GM21390 (cell line): ENCODE measurements around the gene RNF220.
"Not testable (repeated sequence)": the region's sequence is repeated elsewhere in the genome, so short reads cannot be mapped to it uniquely, and the experiment has no call there.

Source experiments
- ATAC-seq: cut with Tn5 transposase; IDR thresholded peaks from one replicate; pipeline ENCODE4 v1.9.1; 2021; ENCODE audit not compliant: unreplicated experiment

RNF220 gene

DNA sequence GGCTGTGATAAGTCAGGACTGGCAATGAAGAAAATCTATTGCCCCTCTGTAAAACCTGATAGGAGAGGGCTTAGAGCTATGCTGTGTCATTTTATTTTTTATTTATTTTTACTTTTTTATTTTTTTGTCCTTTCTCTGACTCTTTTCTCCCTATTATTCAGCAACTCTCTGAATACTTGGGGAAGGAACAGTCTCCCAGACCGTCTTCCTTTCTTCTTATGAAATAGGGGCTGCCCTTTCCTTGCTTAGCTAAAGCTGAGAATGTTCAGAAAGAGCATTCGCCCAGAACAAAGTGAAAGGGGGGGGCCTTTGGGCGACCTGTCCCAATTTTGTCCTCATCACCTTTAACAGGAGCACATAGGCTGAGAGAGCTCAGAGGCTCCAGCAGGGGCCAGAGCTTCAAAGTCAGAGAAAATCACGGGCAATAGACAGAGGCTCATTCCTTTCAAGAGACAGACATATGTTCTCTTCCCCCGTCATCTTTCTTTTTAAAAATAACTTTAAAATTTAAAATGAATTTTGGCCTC, 80.9 kb downstream of the RNF220 start:
- ATAC-seq, result no peak

DNA sequence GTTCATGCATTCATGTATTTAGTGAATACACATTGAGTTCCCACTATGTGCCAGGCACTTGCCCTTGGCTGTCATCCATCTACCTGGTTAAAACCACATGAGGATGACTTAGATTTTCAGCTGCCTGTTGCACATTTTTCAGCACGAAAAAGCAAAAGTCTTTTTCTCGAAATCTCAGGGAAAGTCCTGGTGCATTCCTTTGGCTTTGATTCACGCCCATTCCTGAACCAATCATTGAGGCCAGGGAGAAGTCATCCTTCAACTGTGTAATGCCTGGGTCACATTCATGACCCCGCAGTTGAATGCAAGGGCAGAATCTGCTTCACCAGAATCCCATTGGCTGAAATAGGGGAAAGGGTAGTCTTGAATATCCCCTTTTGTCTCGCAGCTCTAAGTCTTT, 84.4 kb downstream of the RNF220 start:
- ATAC-seq, result no peak

DNA sequence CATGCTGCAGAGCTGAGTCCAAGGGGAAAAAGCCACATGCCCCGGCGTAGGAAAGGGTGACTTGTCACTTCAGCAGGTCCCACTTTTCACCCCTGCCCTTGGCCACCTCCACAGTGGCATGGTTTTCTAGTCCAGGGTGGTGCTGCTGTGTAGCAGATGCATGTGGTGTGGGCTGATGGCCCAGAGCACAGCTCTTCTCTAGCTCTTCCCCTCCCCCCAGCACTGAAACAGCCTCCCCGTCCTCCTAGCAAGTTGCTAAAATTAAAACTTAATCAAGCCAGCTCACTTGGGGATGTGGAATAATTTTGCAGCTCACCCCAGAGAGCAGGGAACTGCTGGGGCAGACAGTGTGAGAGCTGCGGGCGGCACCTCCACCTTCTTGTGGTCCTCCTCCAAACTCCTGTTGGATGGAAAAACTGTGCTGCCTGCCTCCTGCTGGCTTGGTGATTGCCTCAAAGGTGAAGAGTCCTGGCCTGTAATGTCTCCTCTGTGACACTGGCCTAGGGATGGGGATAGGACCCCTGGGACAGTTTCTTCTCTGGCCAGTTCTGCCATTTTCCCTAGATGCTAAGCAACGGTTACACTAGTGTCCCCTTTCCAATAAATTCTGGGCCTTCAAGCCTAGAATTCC, 91.6 kb downstream of the RNF220 start:
- no peak for ATAC-seq

DNA sequence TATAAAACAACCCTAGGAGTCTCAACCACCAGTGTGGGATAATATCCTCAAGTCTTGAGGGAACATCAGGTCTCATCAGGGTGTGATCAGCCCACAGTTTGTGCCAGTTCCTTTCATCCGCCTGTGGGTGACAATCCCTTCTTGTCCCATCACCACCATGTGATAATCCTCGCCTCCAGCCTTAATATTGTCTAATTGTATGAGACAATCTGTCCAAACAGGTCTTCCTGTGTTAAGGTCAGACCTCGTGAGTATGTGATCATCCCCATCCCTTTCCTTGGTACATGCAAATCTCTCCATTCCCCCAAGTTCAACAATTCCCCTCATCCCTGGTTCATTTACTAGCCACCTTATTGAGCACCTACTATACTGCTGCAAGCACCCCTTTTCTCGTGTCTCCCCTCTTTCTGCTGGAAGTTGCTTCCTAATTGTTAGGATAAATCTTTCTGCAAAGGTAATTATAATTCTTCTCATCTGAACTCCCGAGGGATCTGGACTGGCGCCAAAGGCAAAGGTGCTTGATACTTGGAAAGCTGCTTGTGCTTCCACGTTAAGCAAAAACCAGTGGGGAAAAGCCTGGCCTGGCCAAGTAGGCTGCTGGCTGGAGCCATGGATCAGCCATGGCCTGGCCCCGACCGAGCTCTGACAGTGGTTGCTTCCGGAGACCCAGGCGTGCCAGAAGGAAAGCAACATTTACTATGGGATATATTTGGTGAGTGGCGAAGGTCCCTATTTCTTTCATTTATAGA, 92.5 kb downstream of the RNF220 start:
- ATAC-seq, result no peak

DNA sequence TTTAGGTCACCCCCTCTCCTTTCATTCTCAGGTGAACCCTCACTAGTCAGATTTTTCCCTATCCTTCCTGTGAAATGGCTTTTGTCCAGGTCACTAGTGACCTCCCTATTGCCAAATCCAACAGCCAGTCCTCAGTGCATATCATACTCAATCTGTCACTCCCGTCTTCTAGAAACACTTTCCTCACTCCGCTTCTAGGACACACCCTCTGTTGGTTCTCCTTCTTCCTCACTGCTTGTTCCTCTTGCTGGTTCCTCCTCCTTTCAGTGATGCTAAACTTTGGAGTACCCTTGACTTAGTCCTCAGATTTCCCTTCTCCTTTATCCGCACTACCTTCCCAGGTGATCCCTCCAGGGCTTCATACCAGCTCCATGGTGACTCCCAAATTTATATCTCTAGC, 94.3 kb downstream of the RNF220 start:
- ATAC-seq, result no peak

DNA sequence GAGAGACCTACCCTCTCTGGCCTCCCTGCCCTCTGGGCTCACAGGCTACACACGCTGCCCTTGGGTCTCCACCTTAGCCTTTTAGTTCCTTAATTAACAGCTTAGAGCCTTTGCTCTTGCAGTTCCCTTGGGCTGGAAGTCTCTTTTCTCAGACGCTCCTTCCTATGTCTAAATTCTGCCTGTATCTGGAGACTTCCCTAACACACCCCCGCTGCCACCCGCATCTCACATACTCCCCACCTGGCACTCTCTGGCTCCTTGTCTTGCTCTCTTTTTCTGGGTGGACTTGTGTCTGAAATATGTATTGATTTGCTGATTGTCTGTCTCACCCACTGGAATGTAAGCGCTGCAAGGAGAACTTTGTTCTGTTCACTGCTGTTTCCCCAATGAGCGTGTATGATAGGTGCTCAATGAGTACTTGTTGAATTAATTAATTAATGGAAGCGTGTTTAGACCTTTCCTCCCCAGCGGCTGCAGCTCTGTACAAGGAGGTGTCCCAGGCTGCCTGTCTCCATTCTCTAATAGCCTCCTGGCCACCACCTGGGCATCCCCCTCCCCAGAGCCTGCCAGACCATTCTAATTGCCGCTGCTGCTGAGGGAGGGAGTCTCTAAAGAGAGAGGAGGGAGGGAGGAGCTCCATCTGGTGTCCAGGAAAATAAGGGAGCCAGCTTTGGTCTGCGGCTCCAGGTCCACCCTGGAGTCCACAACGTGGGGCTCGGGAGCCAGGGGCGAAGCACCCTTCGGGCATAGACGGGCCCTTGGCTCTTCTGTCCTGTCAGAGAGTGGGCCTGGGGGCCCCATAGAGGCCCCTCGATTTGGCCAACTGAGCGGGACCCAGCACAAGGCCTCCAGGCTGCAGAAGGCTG, 95.4 kb downstream of the RNF220 start:
- no peak for ATAC-seq

DNA sequence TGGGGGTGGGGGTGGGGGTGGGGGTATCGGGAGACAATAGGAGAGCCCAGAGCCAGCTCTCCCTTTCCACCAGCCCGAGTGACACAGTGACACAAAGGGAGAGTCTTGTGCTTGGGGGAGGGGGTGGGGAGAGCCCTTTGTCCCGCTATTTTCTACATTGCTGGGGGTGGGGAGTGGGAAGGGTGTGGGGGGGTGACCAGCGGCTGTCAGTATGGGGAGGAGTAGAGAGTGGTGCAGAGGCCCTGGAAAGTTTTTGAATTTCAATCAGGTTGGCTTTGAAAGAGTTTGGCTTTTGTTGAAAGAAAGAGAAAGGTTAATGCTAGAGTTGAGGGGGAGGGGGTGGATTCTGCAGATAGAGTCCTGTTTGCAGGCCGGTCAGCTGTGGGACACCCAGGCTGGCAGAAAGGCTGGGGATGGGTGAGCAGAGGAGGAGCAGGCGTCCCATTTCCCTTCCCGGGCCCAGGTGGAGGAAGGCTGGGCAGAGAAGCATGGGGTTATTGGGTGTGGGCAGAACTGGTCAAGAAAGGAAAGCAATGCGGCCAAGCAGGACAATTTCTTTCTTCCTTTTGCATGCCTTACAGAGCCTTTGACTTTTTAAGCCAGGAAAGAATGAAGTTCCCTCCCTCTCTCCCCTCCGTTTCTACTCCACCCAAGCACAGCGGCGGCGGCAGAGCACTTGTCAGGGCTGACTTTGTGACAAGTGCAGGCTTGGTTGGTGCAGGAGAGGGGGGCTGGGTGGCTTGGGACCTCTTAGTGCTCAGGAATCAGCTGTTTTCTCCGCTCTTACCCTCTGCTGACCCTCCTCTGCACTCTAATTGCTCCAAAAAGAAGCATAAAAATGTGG, 96.2 kb downstream of the RNF220 start:
- no peak for ATAC-seq

DNA sequence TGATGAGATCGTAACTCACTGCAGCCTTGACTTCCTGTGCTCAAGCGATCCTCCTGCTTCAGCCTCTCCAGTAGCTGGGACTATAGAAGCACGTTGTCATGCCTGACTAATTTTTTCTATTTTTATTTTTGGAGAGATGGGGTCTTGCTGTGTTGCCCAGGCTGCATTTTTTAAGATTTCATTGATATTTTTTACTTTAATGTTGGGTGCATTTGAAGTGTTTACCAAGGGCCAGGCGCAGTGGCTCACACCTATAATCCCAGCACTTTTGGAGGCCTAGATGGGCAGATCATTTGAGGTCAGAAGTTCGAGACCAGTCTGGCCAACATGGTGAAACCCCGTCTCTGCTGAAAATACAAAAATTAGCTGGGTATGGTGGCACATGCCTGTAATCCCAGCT, 97.8 kb downstream of the RNF220 start:
- not testable (repeated sequence) for ATAC-seq

DNA sequence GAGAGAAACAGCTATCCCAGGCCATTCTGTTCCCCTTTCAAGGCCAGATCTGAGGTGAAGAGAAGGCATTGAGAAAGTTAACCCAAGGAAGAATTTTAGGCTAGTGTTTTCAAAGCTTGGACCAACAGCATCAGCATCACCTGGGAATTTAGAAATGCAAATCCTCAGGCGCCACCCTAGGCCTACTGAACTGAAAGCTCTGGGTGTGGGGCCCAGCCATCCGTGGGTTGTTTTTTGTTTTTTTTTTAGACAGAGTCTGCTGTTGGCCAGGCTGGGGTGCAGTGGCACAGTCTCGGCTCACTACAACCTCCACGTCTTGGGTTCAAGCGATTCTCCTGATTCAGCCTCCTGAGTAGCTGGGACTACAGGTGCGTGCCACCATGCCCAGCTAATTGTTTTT, 98.6 kb downstream of the RNF220 start:
- no peak for ATAC-seq

DNA sequence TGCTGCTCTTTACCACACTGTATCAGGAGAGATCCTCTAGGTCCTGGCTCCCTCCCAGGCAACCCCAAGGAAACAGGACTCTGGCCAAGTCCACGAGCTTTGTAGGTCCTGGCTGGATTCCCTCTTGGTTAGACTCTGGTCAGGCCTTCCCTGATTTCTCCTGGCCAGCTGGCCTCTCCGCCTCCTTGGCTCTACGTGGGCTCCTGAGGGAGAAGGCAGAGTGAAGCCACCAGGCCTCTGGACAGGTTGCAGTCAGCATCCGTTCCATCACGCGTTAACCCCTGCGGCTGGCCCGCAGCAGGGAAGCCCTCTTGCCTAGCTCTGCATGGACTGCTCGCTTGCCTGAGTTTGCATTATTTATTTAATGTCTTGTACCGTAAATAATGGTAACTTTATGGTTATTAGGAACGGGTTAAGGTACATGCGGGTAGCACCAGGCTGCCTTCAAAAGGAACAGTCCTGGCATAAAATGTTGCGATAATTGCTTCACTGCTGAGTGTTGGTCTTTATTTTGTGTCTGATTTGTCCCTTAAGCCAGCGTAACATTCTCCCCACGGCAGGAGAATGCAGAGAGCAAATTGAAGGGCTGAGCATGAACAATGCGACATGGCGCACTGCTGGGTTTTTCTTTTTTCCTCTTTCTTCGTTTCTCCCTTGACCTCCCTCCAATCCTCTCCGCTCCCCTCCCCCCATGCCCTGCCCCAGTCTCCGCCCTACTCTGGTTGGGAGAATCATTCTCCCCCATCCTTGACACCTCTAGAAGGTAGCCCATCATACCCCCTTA, 100.3 kb downstream of the RNF220 start:
- ATAC-seq, result no peak

DNA sequence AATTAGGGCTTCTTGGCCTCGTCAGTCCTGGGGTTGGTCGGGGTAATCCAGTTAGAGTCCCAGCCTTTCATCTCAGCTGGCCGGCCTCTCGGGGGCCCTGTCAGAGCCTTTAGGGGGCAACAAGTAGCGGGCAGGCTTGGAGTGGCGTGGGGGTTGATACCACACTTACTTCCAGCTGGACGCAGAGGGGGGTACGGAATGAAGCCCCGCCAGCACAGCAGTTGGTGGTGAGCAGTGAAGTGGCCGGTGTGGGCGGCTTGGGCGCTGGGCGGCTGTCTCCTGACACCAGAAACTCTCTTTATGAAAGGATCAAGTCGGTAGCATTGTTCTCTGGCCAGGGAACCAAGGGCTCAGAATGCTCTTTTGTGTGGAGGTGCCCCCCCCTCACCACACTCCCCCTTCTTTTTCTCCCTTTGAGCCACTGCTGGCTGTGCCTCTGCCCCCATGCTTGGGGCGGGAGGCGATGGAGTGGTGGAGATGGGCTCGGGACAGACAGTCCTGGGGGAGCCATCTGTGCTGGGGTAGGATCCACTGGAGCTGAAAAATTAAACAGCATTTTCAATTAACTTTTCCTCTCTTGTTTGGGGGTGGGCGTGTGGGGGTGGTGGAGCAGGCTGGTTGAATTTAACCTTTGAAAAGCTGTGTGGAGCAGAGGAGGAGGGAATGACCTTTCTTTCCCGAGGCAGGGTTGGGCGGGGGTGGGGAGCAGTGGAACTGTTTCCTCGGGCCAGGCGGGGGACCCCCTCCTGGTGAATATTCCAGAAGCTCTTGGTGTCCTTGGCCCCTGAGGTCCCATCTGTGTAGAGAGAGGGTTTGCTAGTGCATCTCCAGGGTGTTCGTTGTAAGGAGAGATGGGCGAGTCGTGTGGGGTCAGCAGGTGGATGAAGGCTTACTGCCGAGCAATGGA, 102.7 kb downstream of the RNF220 start:
- ATAC-seq, result no peak

DNA sequence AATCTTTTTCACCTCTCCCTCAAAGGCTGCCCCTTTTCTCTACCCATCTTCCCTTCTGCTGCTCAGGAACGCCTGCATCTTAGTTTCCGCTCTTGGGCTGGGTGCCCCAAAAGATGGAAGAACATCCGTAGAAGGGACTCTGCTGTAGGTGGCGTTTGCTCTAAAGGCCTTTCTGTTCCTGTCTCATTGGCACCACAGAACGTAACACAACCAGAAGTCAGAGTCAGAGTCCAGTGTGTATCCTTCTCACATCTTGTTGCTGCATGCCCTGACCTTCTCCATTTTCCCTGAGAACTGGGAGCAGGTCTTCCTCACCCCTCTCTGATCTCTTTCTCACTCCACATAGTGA, 103.3 kb downstream of the RNF220 start:
- no peak for ATAC-seq

DNA sequence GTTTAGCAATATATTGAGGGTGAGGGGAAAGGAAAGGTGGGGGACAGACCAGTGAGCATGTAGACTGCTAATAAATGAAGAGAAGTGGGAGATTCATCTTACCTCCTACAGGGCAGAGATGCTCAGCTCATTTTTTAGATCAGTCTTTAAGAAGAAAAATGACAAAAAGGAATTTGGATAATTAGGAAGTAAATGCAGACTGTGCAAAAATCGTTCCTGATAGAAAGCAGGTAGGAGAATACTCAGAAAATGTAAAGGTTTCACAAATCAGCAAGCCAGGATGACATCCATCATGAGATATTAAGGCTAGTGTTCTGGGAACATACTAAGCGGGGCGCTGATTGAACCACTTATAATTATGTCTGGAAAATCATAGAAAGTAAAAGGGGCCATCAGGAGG, 106.3 kb downstream of the RNF220 start:
- ATAC-seq, result no peak

DNA sequence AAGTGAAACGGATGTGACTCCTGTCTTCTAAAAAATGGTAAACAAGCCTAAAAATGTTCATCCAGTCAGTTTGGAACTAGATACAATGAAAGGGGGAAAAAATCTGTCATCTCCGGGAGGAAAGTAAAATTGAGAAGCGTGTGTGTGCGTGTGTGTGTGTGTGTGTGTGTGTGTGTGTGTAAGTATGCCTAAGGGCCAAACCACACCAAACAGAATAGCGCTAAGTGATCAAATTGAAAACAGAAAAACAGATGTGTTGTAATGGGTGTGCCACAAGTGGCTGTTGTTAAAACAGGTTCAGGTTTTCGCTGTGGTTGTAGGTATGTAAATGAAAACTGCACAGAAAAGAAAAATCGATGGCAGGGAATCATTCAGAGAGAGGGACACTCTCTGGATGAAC, 106.7 kb downstream of the RNF220 start:
- ATAC-seq, result no peak

DNA sequence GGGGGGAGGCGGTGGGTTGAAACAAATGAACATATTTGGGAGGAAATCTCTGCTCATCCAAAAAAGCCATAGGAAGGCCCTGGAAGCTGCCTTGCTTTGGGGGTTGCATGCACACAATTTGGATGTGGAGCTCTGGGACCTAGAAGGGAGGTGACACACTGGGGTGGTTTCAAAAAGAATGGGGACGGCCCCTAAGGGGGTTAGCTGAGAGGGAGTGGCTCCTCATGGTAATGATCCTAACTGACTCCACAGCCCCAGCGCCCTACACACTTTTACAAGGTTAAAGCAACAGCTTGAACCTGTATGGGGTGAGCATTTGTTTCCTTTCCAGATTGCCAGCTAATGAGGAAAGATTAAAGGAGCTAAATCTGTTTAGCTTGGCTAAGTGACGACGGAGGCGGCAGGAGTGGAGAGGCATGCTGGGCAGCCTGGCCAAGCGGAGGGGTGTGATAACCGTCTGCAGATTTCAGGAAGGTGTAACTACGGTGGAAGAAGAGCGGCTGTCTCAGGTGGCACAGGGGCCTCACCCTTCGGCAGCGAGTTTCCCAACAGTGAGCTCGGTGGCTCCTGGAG, 107.3 kb downstream of the RNF220 start:
- ATAC-seq, result no peak

DNA sequence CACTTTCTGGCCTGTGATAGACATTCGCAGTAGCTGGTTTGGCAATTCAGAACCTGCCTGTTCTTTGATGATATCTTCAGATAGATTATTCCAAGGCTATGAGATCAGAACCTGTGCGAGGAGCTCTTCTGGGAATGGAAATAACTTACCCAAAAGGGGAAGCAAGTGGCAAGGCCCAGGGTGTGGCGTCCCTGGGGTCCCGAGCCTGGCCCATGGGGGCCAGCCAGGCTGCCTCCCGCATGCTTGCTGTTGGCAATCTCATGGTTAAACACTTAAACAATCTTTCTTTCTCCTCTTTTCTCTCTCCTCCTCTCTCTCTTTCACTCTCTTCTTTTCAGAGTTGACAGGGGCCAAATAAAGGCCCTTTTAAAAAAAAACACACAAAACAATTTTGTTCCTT, 108.1 kb downstream of the RNF220 start:
- ATAC-seq, result no peak

DNA sequence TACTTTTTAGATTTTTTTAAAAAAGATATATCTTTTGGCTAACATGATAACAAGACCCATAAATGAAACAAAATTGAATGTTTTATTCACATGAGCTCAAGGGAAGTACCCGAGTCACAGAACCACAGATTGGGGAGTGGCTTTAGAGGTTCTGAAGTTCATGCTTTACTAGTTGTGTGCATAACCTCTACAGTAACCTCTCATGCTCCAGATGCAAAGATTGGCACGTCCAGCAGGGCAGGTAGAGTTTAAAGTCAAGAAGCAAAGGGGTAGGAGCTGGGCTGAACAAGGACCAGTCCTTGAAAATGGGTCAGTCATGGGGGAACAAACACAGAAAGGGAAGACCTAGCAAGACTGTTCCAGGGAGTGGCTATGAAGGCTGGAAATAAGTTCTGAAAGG, 109.6 kb downstream of the RNF220 start:
- ATAC-seq, result no peak

DNA sequence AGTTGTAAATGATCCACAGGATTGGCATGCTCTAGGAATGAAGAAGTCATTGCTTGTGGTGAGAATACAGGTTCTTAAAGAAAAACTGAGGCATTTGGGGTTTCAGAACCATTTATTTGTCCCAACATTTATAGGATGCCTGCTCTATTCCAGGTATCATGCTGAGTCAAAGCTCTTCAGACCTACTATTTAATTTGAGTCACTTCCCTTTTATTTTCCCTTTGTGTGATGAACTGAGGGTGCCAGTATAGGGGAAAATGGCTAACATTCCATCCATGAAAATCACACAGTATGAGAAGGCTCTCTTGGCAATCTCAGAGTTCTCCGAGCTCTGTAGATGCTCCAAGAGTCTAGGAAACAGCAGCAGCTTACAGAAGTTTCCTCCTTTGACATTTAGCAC, 110.4 kb downstream of the RNF220 start:
- no peak for ATAC-seq
